Dedifferentiated amniotic fluid mesenchymal stem cell (primary cell): ENCODE results near the gene DIP2A.
A peak's percentile ranks its signal among the peaks of the same experiment; 100 is the strongest.
"Not testable (repeated sequence)": the region's sequence is repeated elsewhere in the genome, so short reads cannot be mapped to it uniquely, and the experiment has no call there.

Experiments used
- DNase-seq: peaks from one replicate; pipeline ENCODE4 v3.0.0-alpha.2; 2016; ENCODE audit errors: extremely low spot score

Gene DIP2A

GRCh38 chr21:46452710-46453109, 6.0 kb upstream of the DIP2A start:
- DNase-seq, result no peak

GRCh38 chr21:46454142-46454541, 4.5 kb upstream of the DIP2A start:
- no peak for DNase-seq

GRCh38 chr21:46454634-46455390, 3.9 kb upstream of the DIP2A start:
- DNase-seq, result no peak

DNA sequence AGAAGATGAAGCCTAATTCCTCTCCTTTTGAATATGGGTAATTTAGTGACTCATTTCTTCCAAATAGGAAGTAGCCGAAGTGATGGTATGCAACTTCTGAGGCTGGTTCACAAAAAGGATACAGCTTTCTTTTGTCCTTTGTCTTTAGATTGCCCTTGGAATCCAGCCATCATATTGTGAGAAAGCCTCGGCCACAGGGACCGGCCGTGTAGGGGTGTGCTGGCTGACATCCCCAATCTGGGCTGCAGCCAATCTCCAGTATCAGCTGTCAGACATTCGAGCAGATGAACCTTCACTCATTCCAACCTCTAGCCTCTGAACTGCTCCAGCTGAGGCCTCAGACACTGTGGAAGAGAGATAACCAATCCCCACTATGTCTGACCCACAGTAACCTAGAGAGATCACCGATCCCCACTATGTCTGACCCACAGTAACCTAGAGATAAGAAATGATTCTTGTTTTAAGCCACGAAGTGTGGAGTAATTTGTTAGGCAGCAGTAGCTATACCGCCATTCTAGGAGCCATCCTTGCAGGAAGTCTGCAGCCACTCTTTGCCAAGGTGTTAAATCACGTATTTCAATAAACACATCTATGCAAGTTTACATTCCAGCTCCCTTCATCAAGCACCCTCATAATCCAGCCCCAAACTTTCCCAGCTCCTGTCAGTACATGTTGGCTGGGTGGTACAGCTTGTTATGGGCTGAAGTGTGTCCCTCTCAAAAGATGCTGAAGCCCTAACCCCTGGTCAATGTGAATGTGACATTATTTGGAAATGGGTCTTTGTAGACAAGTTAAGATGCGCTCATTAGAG, 2.9 kb upstream of the DIP2A start:
- DNase-seq, result peak; percentile 45

DNA sequence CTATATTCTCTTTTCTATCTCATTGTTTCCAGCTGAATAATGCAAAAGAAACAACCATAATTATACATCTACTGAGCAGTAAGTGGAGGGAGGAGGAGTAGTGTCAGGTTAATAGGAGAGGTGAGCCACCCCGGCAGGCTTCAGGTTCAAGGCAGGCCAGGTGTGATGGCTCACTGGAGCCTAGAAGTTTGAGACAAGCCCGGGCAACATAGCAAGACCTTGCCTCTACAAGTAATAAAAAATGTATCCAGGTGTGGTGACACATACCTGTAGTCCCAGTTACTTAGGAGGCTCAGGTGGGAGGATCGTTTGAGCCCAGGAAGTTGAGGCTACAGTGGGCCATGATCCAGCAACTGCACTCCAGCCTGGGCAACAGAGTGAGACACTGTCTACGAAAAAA, 1.9 kb upstream of the DIP2A start:
- DNase-seq, result no peak

- peak; percentile 39 for DNase-seq
These were observed 833 bp upstream of the DIP2A start for GRCh38 chr21:46457801-46458314.

- no peak for DNase-seq
These were observed 299 bp downstream of the DIP2A start for GRCh38 chr21:46459024-46459355.

DNA sequence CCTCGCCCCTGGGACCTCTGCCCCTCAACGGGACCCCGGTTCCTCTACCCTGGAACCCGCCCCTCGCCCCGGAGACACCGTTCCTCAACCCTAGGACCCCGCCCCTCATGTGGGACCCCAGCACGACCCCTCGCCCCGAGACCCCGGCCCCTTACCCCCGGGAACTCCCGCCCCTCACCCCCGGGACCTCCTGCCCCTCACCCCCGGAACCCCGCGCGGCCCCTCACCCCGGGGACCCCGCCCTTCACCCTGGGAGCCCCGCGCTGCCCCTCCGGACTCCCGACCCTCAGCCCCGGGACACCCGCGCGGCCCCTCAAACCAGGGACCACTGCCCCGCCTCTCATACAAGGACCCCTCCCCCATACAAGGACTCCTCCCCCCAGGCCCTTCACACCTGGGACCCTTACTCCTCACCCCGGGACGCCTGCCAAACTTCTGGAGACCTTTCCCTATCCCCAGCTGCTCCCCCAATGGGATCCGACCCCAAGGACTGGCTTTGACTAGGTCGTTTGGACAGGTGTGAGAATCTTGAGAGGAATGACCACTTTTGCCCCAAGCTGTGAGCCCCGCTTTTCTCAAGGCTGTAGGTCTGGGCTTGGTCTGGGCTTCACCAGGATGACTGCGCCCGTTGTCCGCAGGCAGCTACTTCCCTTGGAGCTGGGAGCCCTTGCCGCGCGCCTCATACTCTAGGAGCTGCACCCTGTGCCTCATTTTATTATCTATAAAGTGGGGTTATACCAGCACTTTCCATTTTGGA, 843 bp downstream of the DIP2A start:
- DNase-seq, result peak; percentile 26

DNA sequence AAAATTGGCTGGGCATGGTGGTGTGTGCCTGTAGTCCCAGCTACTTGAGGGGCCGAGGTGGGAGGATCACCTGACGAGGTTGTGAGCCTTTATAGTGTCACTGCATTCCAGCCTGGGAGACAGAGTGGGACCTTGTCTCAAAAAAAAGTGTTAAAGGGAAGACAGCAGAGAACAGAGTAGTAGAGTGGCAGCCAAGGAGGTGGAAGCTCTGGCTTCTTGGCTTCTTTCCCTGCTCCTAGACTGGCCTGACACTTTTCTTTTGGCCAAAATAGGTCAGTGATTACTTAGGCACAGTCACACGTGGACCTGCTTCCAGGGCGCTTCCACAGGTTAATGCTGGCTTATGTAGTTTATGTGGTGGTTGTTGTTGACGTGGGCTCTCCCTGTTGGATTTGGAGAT, 3.2 kb downstream of the DIP2A start:
- no peak for DNase-seq

DNA sequence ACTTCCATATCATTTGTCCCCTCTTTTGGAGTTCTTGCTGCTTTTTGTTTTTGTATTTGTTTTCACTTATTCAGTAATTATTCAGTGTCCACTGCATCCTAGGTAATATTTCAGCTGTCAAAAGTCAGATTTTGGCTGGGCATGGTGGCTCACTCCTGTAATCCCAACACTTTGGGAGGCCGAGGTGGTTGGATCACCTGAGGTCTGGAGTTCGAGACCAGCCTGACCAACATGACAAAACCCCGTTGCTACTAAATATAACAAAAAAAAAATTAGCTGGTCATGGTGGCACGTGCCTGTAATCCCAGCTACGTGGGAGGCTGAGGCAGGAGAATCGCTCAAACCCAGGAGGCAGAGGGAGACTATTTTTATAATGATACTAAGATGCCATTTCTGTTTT, 6.5 kb downstream of the DIP2A start:
- not testable (repeated sequence) for DNase-seq

DNA sequence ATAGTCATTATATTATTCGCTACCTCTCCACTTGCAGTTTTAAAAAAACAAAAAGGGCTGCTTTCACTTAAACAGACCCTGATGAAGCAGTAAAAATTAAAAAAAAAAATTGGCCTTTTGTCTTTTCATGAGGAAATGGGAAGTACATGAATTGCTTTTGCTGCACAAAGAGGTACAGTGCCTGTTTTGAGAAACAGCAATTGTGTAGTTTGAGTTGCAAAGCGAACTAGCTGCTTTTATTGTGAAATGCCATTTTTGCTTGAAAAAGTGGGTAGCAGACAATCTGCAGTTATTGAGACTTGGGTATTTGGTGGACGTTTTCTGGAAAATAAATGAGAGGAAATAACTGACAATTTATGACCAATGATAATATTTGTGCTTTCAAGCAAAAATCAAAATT, 7.0 kb downstream of the DIP2A start:
- DNase-seq, result no peak

- DNase-seq, result no peak
These were observed 9.6 kb downstream of the DIP2A start for GRCh38 chr21:46468108-46468774.

DNA sequence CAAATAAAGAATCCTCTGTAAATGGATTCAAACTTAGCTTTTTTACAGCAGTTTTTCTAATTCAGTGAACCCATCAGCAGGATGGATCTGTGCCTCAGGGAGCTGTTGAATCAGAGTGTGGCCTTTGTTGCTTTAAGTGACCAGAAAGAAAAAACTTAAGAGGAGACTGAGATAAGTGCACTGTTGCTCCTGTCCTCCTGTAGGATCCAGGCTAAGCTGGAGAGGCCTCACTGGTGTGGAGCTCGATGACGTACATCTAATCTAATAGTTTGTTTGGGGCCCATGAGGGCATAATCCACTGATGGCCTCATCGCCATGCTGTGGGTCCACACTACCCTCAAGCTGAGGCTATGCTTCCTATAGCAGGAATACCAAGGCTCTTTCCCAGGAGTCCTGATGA, 10.6 kb downstream of the DIP2A start:
- DNase-seq, result no peak

DNA sequence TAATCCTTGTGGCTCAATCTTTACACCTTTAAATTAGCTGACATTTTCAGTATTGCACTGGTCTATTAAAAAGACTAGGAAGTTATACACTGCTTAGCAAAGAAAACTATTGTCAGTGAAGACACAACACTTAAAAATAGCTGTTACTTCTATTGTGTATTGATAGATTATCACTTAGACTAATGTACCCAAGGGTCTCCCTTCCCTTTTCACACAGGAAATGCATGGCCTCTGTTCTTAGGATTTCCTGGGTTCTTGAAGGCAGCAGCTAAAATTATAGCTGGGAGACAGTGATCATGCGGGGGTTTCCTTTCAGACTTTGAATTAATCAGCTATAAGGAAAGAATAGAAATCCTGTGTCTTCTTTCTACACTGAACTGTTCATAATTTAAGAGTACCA, 12.8 kb downstream of the DIP2A start:
- DNase-seq, result no peak

DNA sequence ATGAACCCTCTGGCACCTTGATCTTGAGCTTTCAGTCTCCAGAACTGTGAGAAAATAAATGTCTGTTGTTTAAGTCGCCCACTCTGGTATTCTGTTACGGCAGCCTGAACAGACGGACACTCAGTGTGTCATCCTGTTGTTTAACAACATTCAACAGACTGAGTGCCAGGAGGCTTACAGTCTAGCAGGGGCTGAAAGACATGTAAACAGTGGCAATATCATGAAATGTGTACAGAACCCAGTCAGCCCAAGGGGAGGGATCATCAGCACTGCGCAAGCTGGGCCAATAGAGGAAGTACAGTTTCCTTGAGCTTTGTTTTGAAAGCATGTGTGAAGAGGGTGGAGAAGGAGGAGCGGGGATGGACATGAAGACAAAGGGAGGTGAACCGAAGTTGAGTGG, 13.6 kb downstream of the DIP2A start:
- DNase-seq, result no peak

DNA sequence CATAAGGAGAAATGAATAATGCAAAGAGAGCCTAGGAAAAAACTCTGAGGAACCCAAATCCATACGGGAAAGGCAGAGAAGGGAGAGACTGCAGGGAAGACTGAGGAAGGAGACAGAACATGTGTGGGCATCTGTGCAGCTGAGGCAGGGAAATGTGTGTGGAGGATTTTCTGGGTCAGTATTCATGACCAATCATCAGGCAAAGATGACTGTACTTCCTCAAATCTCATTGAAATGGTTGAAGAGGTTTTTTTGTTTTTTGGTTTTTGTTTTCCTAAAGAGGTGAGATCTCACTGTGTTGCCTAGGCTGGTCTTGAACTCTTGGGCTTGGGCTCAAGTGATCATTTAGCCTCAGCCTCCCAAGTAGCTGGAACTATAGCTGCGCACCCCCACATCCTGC, 15.7 kb downstream of the DIP2A start:
- no peak for DNase-seq

GRCh38 chr21:46475296-46475695, 16.6 kb downstream of the DIP2A start:
- no peak for DNase-seq

- DNase-seq, result no peak
These were observed 19.1 kb downstream of the DIP2A start for GRCh38 chr21:46477765-46478164.

- DNase-seq, result no peak
These were observed 20.2 kb downstream of the DIP2A start for GRCh38 chr21:46478910-46479309.

DNA sequence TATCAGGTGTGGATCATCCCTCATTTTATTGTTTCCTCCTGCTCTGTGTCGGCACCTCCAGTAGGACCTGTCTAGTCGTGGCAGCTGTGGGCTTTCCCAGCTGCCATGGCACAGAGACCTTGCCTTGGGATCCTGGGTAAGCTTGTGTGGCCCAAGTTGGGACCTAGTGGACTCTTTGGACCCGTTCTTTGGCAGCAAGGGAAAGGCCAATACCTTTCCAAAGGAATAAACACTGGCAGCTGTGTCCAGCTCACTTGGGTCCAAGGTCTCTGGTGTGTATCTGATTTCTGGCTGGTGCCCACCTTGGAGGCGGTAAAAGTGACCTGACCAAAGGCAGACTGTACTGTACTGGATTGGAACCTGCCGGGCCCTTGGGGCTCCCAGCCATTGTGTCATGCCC, 21.8 kb downstream of the DIP2A start:
- no peak for DNase-seq

- no peak for DNase-seq
These were observed 23.6 kb downstream of the DIP2A start for GRCh38 chr21:46482225-46482845.

DNA sequence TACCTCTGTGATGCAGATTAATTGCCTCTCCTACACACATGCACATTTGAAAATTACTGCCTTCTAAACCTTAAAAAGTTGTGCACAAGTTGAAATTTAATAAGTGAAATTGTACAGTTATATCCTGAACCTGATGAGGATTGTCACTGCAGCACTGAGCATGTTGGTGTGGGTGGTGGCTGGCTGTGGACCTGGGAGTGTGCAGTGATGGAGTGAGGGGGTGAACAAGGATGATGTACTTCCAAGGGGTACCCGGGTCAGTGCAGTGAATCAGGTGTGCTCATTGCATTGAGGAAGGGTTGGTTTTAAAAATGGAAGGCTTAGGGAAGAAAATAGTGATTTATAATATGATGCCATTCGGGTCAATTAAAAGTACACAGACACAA, 24.1 kb downstream of the DIP2A start:
- DNase-seq, result no peak
